ENCODE results near the gene PTPRA. TPM values are rescaled to one million over a fixed set of nuclear protein-coding genes. Genes with fewer than 3 reads are reported as not detected.

The PTPRA gene
- total RNA-seq, 1 donor from 2014 or later = 43.6 TPM

DNA sequence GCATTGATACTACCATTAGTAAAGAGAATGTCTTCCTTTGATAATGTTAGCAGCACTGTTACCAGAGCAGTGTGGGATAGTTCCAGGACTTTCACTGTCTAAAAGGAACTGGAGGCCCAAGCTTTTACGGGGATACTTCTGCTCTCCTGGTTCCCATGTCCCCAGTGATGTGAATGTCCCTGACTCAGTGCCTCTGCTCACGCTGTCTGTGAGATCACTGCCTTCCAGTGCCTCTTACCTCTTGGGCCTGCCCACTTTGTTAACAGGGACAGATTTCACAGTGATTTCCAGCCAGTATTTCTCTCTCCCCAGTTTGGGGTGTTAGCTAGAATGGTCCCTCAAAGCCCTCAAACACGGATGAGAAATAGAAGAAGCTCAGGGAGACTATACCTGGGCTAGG, 14.4 kb downstream of the PTPRA start:
- Mint-ChIP-seq H3K36me3 (ENCODE audit: low read depth) (peaks cover 17% of the 10 kb centered on the region), H3K27me3 (no peaks in the 10 kb centered on the region), H3K4me1 (peaks cover 61% of the 10 kb centered on the region), H3K4me3 (no peak overlapping the region), H3K9me3 (no peaks in the 10 kb centered on the region), H3K27ac (no peak overlapping the region)
- intact Hi-C loops (cut with micrococcal nuclease) = loop anchor here (2.0 kb wide), 1 partner anchor 13 kb away; no protein-coding TSS in a partner anchor
- ATAC-seq (ENCODE audit: low read depth) (no peak), DNase-seq (no peak)
- no peak for TF ChIP-seq CTCF (IDR thresholded peaks at IDR 0.05)
- POLR2A ChIA-PET = interaction anchor here (1.3 kb wide), 1 partner anchor 10 kb away, joined by 3 read pairs; no protein-coding TSS in a partner anchor
- CTCF ChIA-PET = interaction anchor here (1.1 kb wide), 1 partner anchor 9 kb away, joined by 3 read pairs; no protein-coding TSS in a partner anchor

DNA sequence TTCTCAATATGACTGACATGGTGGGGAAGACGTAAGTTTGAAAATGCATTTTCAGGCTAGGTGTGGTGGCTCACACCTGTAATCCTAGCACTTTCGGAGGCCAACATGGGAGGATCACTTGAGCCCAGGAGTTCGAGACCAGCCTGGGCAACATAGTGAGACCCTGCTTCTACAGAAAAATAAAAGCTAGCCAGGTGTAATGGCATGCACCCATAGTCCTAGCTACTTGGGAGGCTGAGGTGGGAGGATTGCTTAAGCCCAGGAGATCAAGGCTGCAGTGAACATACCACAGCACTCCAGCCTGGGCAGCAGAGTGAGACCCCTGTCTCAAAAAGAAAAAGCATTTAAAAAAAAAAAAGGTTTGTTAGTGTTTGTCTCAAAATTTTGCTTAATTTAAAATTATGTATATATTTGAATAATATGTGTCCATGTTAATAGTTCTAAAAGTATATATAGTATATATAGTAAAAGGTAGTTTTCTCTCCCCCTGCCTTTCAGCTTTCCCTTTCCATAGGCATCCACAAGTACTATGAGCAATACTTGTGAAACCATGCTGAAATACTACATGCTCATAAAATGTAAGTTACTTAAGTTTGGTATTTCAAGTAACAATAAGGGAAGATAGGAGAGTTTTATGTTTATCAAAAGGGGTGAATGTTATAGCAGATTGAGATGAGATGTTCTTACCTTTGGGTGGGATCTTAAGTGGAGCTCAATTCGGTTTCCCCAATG, 15.1 kb downstream of the PTPRA start:
- CTCF ChIA-PET = interaction anchor here (1.1 kb wide), 1 partner anchor 9 kb away, joined by 3 read pairs; no protein-coding TSS in a partner anchor

DNA sequence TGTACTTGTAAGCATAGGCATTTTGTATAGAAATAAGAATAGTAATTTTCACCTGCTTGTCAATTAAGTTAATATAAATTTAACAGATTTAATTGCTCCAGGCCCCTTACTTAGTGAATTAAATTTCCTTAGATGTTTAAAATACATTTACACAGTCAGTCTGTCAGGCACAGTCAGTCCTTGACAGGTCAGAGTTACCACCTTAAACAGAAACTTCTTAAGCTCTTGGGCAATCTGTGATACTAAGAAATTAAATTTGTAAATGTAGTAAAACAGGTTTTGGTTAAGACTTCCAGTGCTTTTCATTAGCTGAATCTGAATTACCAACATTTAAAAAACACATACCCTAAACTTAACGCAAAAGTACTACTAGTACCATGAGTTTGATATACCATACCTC, 15.9 kb downstream of the PTPRA start:
- DNase-seq (no peak), ATAC-seq (ENCODE audit: low read depth) (no peak)
- Mint-ChIP-seq H3K27me3 (no peaks in the 10 kb centered on the region), H3K27ac (no peak overlapping the region), H3K36me3 (ENCODE audit: low read depth) (peaks cover 15% of the 10 kb centered on the region), H3K4me3 (no peak overlapping the region), H3K4me1 (peaks cover 59% of the 10 kb centered on the region), H3K9me3 (no peaks in the 10 kb centered on the region)
- CTCF ChIA-PET = no interaction called here
- no peak for TF ChIP-seq CTCF (IDR thresholded peaks at IDR 0.05)
- POLR2A ChIA-PET = no interaction called here
- intact Hi-C loops (cut with micrococcal nuclease) = loop anchor here (2.0 kb wide), 1 partner anchor 14 kb away; no protein-coding TSS in a partner anchor

More for the DNA sequence above, 15.1 kb downstream of the PTPRA start:
- Mint-ChIP-seq H3K36me3 (ENCODE audit: low read depth) (peaks cover 17% of the 10 kb centered on the region), H3K9me3 (no peaks in the 10 kb centered on the region), H3K4me3 (no peak overlapping the region), H3K4me1 (peaks cover 65% of the 10 kb centered on the region), H3K27me3 (no peaks in the 10 kb centered on the region), H3K27ac (no peak overlapping the region)
- no peak for ATAC-seq (ENCODE audit: low read depth)
- POLR2A ChIA-PET = interaction anchor here (1.3 kb wide), 1 partner anchor 10 kb away, joined by 3 read pairs; no protein-coding TSS in a partner anchor
- TF ChIP-seq CTCF (IDR thresholded peaks at IDR 0.05) = no peak
- intact Hi-C loops (cut with micrococcal nuclease) = loop anchor here (2.0 kb wide), 1 partner anchor 14 kb away; no protein-coding TSS in a partner anchor
- DNase-seq = no peak

- Mint-ChIP-seq H3K9me3 (no peaks in the 10 kb centered on the region), H3K4me3 (no peak overlapping the region), H3K4me1 (peaks cover 53% of the 10 kb centered on the region), H3K27me3 (no peaks in the 10 kb centered on the region), H3K36me3 (ENCODE audit: low read depth) (peaks cover 18% of the 10 kb centered on the region), H3K27ac (no peak overlapping the region)
- TF ChIP-seq CTCF (IDR thresholded peaks at IDR 0.05) = no peak
- ATAC-seq (ENCODE audit: low read depth) (no peak), DNase-seq (no peak)
- ChIA-PET CTCF (no interaction called here), POLR2A (no interaction called here)
- intact Hi-C loops (cut with micrococcal nuclease) = loop anchor here (2.0 kb wide), 1 partner anchor 15 kb away; no protein-coding TSS in a partner anchor
Measured at GRCh38 chr20:2889797-2890196, 16.5 kb downstream of the PTPRA start.

DNA sequence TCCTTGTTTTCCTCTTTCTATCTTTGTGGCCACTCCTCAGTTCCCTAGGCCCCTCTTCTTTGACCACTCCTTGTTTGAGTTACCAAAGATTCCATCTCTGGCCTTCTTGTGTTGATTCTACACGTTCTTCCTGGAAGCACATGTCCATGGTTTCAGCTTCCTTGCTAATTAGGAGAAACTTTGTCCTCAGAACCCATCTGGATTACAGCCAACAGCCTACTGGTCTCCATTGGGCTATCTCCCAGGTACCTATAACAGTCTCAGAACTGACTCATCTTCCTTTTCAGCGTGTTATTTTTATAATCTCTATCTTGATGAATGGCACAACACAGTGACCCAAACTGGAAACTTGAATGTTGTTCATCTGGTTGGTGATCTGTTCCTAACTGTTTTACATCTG, 17.5 kb downstream of the PTPRA start:
- ChIA-PET CTCF (no interaction called here), POLR2A (no interaction called here)
- no peak for ATAC-seq (ENCODE audit: low read depth)
- Mint-ChIP-seq H3K36me3 (ENCODE audit: low read depth) (peaks cover 16% of the 10 kb centered on the region), H3K27me3 (no peaks in the 10 kb centered on the region), H3K9me3 (no peaks in the 10 kb centered on the region), H3K4me3 (no peak overlapping the region), H3K4me1 (peaks cover 43% of the 10 kb centered on the region), H3K27ac (no peak overlapping the region)
- DNase-seq = no peak
- TF ChIP-seq CTCF (IDR thresholded peaks at IDR 0.05) = no peak
- intact Hi-C loops (cut with micrococcal nuclease) = no loop called here

Measured in activated B cell treated with CpG ODN at 0.5 μM for 24 hours (primary cell).